ENCODE results near the gene FYN.
"Not testable (repeated sequence)": the region's sequence is repeated elsewhere in the genome, so short reads cannot be mapped to it uniquely, and the experiment has no call there.

The FYN gene

GRCh38 chr6:111835807-111836206, 37.4 kb downstream of the FYN start:
- no peak for TF ChIP-seq CTCF (IDR thresholded peaks at IDR 0.05)
- Histone ChIP-seq H3K36me3 (no peaks in the 10 kb centered on the region), H3K4me3 (no peak overlapping the region), H3K27ac (no peak overlapping the region), H3K27me3 (no peaks in the 10 kb centered on the region), H3K9me3 (no peaks in the 10 kb centered on the region), H3K4me1 (peaks cover 0 to 9% (median 0%) of the 10 kb centered on the region in 4 donors)
- DNase-seq = no peak
- intact Hi-C loops (cut with DNase I; ENCODE audit: low total_unique reads) = no loop called here

- H3K27ac ChIP-seq; DNase-seq; H3K36me3 ChIP-seq; H3K4me3 ChIP-seq; H3K27me3 ChIP-seq; H3K9me3 ChIP-seq; intact Hi-C loops (cut with DNase I; ENCODE audit: low total_unique reads); H3K4me1 ChIP-seq: not testable (repeated sequence)
These were observed 37.9 kb downstream of the FYN start for GRCh38 chr6:111835398-111835797.

GRCh38 chr6:111834356-111834755, 38.9 kb downstream of the FYN start:
- intact Hi-C loops (cut with DNase I; ENCODE audit: low total_unique reads) = no loop called here
- Histone ChIP-seq H3K4me3 (no peak overlapping the region), H3K36me3 (no peaks in the 10 kb centered on the region), H3K9me3 (no peaks in the 10 kb centered on the region), H3K4me1 (peaks cover 0 to 9% (median 0%) of the 10 kb centered on the region in 4 donors), H3K27me3 (no peaks in the 10 kb centered on the region), H3K27ac (no peak overlapping the region)
- DNase-seq = no peak
- no peak for TF ChIP-seq CTCF (IDR thresholded peaks at IDR 0.05)

DNA sequence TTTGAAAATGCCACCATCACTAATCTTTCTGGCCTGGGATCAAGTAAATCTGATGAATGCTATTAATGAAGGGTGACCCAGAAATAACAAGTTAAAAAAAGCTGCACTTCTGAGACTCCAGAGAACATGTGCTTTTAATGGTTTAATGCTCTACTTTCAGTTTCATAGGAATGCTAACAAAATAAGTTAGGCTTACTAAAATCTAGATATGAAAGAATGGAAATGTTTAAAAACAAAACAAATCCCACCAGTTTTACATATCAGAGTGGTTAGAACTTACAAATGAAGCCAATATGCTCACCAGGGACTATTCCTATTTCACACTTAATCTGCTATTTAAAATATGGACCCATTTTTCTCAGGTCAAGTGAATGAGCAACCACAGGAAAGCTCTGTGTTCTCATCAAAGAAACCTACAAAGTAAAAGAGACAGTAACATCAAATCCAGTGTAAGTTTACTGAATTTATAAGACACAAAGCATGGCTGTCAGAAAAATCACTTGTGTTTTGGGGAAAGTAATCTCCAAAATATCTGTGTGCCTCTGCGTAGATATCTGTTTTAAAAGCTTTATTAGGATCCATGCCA, 40.3 kb downstream of the FYN start:
- no peak overlapping the region for H3K4me3 ChIP-seq
- H3K27me3 ChIP-seq = no peaks in the 10 kb centered on the region
- no peak overlapping the region for H3K27ac ChIP-seq
- H3K36me3 ChIP-seq = no peaks in the 10 kb centered on the region
- no peaks in the 10 kb centered on the region for H3K9me3 ChIP-seq
- TF ChIP-seq CTCF (IDR thresholded peaks at IDR 0.05) = no peak
- DNase-seq = no peak
- peaks cover 0 to 9% (median 0%) of the 10 kb centered on the region in 4 donors for H3K4me1 ChIP-seq
- intact Hi-C loops (cut with DNase I; ENCODE audit: low total_unique reads) = no loop called here

DNA sequence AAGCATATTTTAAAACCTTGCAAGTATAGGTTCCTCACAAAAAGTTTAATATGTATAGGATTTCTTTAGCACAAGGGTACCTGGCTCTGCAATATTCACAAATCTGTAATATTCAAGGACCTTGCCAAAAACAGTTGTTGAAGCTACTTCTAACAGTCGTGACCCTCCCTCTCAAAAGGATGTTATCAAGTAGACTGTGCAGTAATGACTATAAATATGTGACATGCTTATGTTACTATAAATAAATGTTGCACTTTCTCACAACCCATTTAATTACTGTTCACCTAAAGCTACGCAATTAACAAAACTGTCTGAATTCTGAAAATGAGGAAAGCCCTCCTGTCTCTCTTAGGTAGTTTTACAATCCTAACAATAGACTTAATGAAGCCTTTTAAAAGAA, 41.8 kb downstream of the FYN start:
- no peaks in the 10 kb centered on the region for H3K9me3 ChIP-seq
- intact Hi-C loops (cut with DNase I; ENCODE audit: low total_unique reads) = no loop called here
- no peak for DNase-seq

GRCh38 chr6:111829998-111830397, 43.3 kb downstream of the FYN start:
- no peak overlapping the region for H3K4me3 ChIP-seq
- no peak for TF ChIP-seq CTCF (IDR thresholded peaks at IDR 0.05)
- no peak overlapping the region for H3K27ac ChIP-seq
- H3K36me3 ChIP-seq = no peaks in the 10 kb centered on the region
- H3K4me1 ChIP-seq = peaks cover 0 to 13% (median 0%) of the 10 kb centered on the region in 4 donors
- intact Hi-C loops (cut with DNase I; ENCODE audit: low total_unique reads) = no loop called here
- H3K27me3 ChIP-seq = no peaks in the 10 kb centered on the region
- H3K9me3 ChIP-seq = no peaks in the 10 kb centered on the region
- DNase-seq = no peak

More for the DNA sequence above, 41.8 kb downstream of the FYN start:
- no peak overlapping the region for H3K4me3 ChIP-seq
- H3K27me3 ChIP-seq = no peaks in the 10 kb centered on the region
- TF ChIP-seq CTCF (IDR thresholded peaks at IDR 0.05) = no peak
- H3K36me3 ChIP-seq = no peaks in the 10 kb centered on the region
- H3K4me1 ChIP-seq = peaks cover 0 to 9% (median 0%) of the 10 kb centered on the region in 4 donors
- no peak overlapping the region for H3K27ac ChIP-seq
